Measurements from ENCODE around the gene PLEKHG3.

DNA sequence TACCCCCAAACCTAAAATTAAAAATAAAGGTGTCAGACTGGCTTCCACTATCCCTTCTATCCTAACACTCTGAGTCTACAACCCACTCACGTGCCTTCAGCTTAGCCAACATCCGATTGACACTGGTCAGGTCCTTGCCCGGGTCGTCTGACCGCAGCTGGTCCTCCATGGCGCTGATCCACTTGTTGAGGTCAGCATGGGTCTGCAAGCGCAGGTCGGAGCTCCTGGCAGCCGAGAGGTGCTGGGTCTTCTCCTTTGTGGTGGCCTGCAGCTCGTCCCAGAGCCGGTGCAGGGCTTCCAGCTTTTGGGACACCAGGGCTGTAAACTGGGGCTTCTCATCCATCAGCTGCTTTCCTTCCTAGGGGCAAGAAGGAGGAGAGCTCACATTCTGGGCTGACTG is 78.0 kb downstream of the PLEKHG3 start:
- no peak for TF ChIP-seq POLR2A (IDR thresholded peaks at IDR 0.05; ENCODE audit: low read depth, low read length)
- TF ChIP-seq POLR2AphosphoS5 (IDR thresholded peaks at IDR 0.05; ENCODE audit: low read depth, low read length), result no peak
- TF ChIP-seq TAF1 (IDR thresholded peaks at IDR 0.05; ENCODE audit: low read depth, low read length), result no peak
- TF ChIP-seq PAX5 (IDR thresholded peaks at IDR 0.05; ENCODE audit: insufficient read depth, low read length, severe bottlenecking), result no peak
- TF ChIP-seq SPI1 (IDR thresholded peaks at IDR 0.05; ENCODE audit: low read depth, low read length), result no peak
- TF ChIP-seq POU2F2 (IDR thresholded peaks at IDR 0.05; ENCODE audit: low read depth, low read length), result no peak

Measured in GM12891 (cell line).